Gastroesophageal sphincter (tissue), 3 donors: ENCODE results near the gene PHACTR1.

Experiments
- CTCF ChIP-seq, 4 experiments: fragments of 200-600 bp in 2 of 4; fragments of 450-650 bp in 2 of 4; sonication (generic) in 1 of 4; IDR thresholded peaks; one replicate each; pipeline ENCODE4 v1.5.1; 2017 to 2019; ENCODE audit warnings: antibody characterized with exemption in 4 of 4, mild to moderate bottlenecking in 2 of 4, moderate library complexity in 2 of 4
- POLR2A ChIP-seq, 2 donors: fragments of 450-650 bp; IDR thresholded peaks; one replicate each; pipeline ENCODE4 v1.6.1; 2017; ENCODE audit warnings: antibody characterized with exemption in 2 of 2, mild to moderate bottlenecking in 2 of 2, moderate library complexity in 1 of 2
- POLR2AphosphoS5 ChIP-seq: sonication (generic); formaldehyde crosslinking; IDR thresholded peaks from one replicate; pipeline ENCODE4 v1.6.1; 2017; ENCODE audit warnings: antibody characterized with exemption

- no peak for TF ChIP-seq POLR2A (IDR thresholded peaks at IDR 0.05)
- no peak for TF ChIP-seq CTCF (IDR thresholded peaks at IDR 0.05)
- TF ChIP-seq POLR2AphosphoS5, result no peak
Observed at GRCh38 chr6:12873691-12874090, 157.1 kb downstream of the PHACTR1 start.
